B cell (primary cell): ENCODE measurements around the gene ABCG1. TPM values are rescaled to one million over a fixed set of nuclear protein-coding genes. Genes with fewer than 3 reads are reported as not detected.

Experiments
- ATAC-seq: fragments of 200-7000 bp; cut with Tn5 transposase; one replicate; pipeline ENCODE4 v1.10.0; 2021; ENCODE audit warnings: low read depth, mild to moderate bottlenecking, moderate number of reproducible peaks, moderate library complexity
- CTCF ChIA-PET: fragments of 350-600 bp; sonication (Branson Sonifier 250); formaldehyde crosslinking; loops from one replicate; lab custom pipeline; 2021; ENCODE audit warnings: antibody characterized with exemption, inconsistent platforms; lab: Charles Lee
- POLR2A ChIA-PET: fragments of 350-600 bp; sonication (Branson Sonifier 250); formaldehyde crosslinking; loops from one replicate; lab custom pipeline; 2021; ENCODE audit warnings: antibody characterized with exemption; lab: Charles Lee
- DNase-seq: peaks from one replicate; pipeline ENCODE4 v3.0.0; 2013
- H2AFZ ChIP-seq: 2 replicates; pipeline ENCODE4 v1.6.1; 2012; ENCODE audit warnings: mild to moderate bottlenecking, low read depth, low read length; ENCODE audit not compliant: insufficient read depth, poor library complexity, severe bottlenecking
- H3K27ac ChIP-seq, 2 donors: 1 replicate in 1 of 2; 2 replicates in 1 of 2; pipeline ENCODE4 v1.5.1; 2012 to 2013; ENCODE audit warnings: low read length in 2 of 2, mild to moderate bottlenecking in 2 of 2, moderate library complexity in 1 of 2
- H3K27me3 ChIP-seq, 4 experiments: fragments of 200-600 bp in 1 of 4; sonication (generic) in 1 of 4; replicated peaks in 1 of 4; 1 replicate in 2 of 4; 2 replicates in 2 of 4; pipeline versions ENCODE4 v1.6.1 to v1.7.0; 2013 to 2016; ENCODE audit warnings: low read length in 3 of 4, mild to moderate bottlenecking in 2 of 4, mixed read lengths in 1 of 4, moderate library complexity in 1 of 4; ENCODE audit not compliant: insufficient read depth in 4 of 4, control insufficient read depth in 3 of 4; ENCODE audit errors: control extremely low read depth in 1 of 4
- H3K36me3 ChIP-seq, 2 experiments: replicated peaks in 1 of 2; 1 replicate in 1 of 2; 2 replicates in 1 of 2; pipeline versions ENCODE4 v1.6.1 to v1.7.1; 2013; ENCODE audit warnings: low read length in 1 of 2; ENCODE audit not compliant: insufficient read depth in 2 of 2, control insufficient read depth in 1 of 2; ENCODE audit errors: control extremely low read depth in 1 of 2, extremely low read depth in 1 of 2
- H3K4me1 ChIP-seq, 2 donors: fragments of 200-600 bp in 1 of 2; sonication (generic) in 1 of 2; 1 replicate in 1 of 2; 2 replicates in 1 of 2; pipeline versions ENCODE4 v1.5.1 to v1.6.1; 2013 to 2017; ENCODE audit warnings: low read length in 2 of 2; ENCODE audit not compliant: control insufficient read depth in 2 of 2, insufficient read depth in 2 of 2
- H3K4me2 ChIP-seq: replicated peaks from 2 replicates; pipeline ENCODE3; 2012; ENCODE audit warnings: mild to moderate bottlenecking, low read depth, low read length; ENCODE audit not compliant: poor library complexity, severe bottlenecking
- H3K4me3 ChIP-seq, 5 experiments: fragments of 200-600 bp in 1 of 5; sonication (generic) in 1 of 5; 1 replicate in 3 of 5; 2 replicates in 2 of 5; pipeline versions ENCODE4 v1.5.1 to v1.7.0; 2011 to 2016; ENCODE audit warnings: low read length in 4 of 5, mild to moderate bottlenecking in 4 of 5, low read depth in 2 of 5, control low read depth in 1 of 5, moderate library complexity in 1 of 5; ENCODE audit not compliant: insufficient read depth in 1 of 5; ENCODE audit errors: control extremely low read depth in 1 of 5, extremely low read depth in 1 of 5
- H3K79me2 ChIP-seq: fragments of 200-600 bp; sonication (generic); one replicate; pipeline ENCODE4 v1.6.0; 2016; ENCODE audit warnings: low read length; ENCODE audit not compliant: control insufficient read depth, insufficient read depth
- H3K9ac ChIP-seq: fragments of 200-600 bp; sonication (generic); 2 replicates; pipeline ENCODE4 v1.6.1; 2017; ENCODE audit warnings: mild to moderate bottlenecking, low read length, moderate library complexity
- H3K9me3 ChIP-seq, 3 donors: one replicate each; pipeline versions ENCODE4 v1.6.1 to v1.7.1; 2013; ENCODE audit warnings: low read length in 2 of 3; ENCODE audit not compliant: control insufficient read depth in 2 of 3, insufficient read depth in 1 of 3; ENCODE audit errors: control extremely low read depth in 1 of 3
- H4K20me1 ChIP-seq: 2 replicates; pipeline ENCODE4 v1.6.0; 2012; ENCODE audit warnings: mild to moderate bottlenecking, low read length; ENCODE audit not compliant: insufficient read depth, control insufficient read depth, poor library complexity, severe bottlenecking
- H3K27ac Mint-ChIP-seq: one replicate; pipeline ENCODE4 v1.8.0; 2021; ENCODE audit warnings: mixed read lengths
- H3K27me3 Mint-ChIP-seq: one replicate; pipeline ENCODE4 v1.8.0; 2021; ENCODE audit warnings: mixed read lengths
- H3K4me1 Mint-ChIP-seq: one replicate; pipeline ENCODE4 v1.8.0; 2021; ENCODE audit warnings: mixed read lengths
- H3K4me3 Mint-ChIP-seq: one replicate; pipeline ENCODE4 v1.8.0; 2021; ENCODE audit warnings: mixed read lengths
- H3K9me3 Mint-ChIP-seq: one replicate; pipeline ENCODE4 v1.8.0; 2022; ENCODE audit warnings: mixed read lengths; ENCODE audit not compliant: insufficient read depth
- EZH2 ChIP-seq: IDR thresholded peaks from 2 replicates; pipeline ENCODE4 v1.6.1; 2012; ENCODE audit warnings: borderline replicate concordance, low read depth, mild to moderate bottlenecking, moderate library complexity, low read length; ENCODE audit not compliant: insufficient read depth, poor library complexity, severe bottlenecking
- WGBS: methylation state at CpG from one replicate; pipeline ENCODE4 v1.1.5; 2013; ENCODE audit warnings: missing lambda C conversion rate; ENCODE audit not compliant: insufficient coverage; 5-methylcytosine and 5-hydroxymethylcytosine counted together
- intact Hi-C: fragments of 100-400 bp; cut with micrococcal nuclease; formaldehyde crosslinking; loops from one replicate; pipeline ENCODE4 v1.10.0; 2022
- polyA plus RNA-seq: library from polyadenylated mRNA; depleted of rRNA; stranded (reverse); fragments of >200 nt; gene quantifications from 2 replicates; pipeline ENCODE4 v1.2.3, GENCODE V29; 2012
- total RNA-seq, 2 donors: library from RNA; stranded (reverse); fragments of 120-200 nt in 1 of 2; gene quantifications; 1 replicate in 1 of 2; 2 replicates in 1 of 2; pipeline versions ENCODE4 v1.2.3 to v1.2.4, GENCODE V29; 2013 to 2022
- TF ChIP-seq, protein P1 (sequence below): fragments of 200-600 bp; IDR thresholded peaks from one replicate; pipeline ENCODE4 v1.8.0; 2022; ENCODE audit warnings: antibody characterized with exemption, mild to moderate bottlenecking

Gene ABCG1
- total and polyA plus RNA-seq, 2 donors (not counting 1 experiment from before 2014, with no cell fraction given): 8.7 to 27.5 TPM

DNA sequence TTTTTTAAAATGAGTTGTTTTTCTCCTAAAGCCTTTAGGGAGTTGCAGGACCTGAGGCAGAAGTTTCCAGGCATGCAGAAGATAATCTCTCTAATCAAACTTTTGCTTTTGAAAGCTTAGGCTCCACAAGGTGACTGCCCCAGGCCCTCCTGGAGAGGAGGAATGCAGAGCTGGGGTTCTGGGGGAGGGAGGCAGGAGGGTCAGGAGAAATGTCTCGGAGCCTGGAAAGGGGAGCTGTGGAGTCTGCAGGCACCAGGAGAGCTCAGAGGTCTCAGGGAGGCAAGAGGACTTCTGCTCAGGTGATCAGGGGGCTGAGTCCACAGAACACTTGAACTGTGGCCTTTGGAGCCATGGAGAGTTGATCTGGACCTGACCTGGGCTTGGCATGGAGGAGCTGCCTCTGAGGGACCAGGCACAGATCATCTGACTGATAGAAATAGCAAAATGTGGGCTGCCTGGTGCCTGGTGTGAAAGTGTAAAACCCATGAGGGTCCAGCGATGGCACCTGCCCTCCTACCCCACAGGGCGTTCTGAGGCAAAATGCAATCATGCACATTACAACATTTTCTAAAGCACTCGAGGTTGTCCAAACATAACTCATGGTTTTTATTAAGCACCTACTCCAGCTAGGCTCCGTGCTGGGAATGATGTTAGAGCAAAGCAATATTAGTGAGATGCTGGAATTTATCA is 10.0 kb upstream of the ABCG1 start:
- Mint-ChIP-seq H3K9me3 (no peaks in the 10 kb centered on the region), H3K4me3 (no peak overlapping the region), H3K4me1 (peaks cover 2% of the 10 kb centered on the region), H3K27me3 (no peaks in the 10 kb centered on the region), H3K27ac (no peak overlapping the region)
- Histone ChIP-seq H3K4me1 (no peaks in the 10 kb centered on the region), H3K9me3 (no peaks in the 10 kb centered on the region), H3K4me2 (no peak overlapping the region), H3K79me2 (no peaks in the 10 kb centered on the region), H3K36me3 (no peaks in the 10 kb centered on the region), H3K27me3 (no peaks in the 10 kb centered on the region), H3K27ac (no peak overlapping the region), H2AFZ (no peak overlapping the region), H3K4me3 (no peak overlapping the region), H4K20me1 (no peaks in the 10 kb centered on the region), H3K9ac (no peak overlapping the region)
- ChIA-PET POLR2A (interaction anchor here (0.9 kb wide), 1 partner anchor 11 kb away, joined by 3 read pairs; no protein-coding TSS in a partner anchor), CTCF (interaction anchor here (0.9 to 1.4 kb wide), 3 partner anchors 9 to 50 kb away, joined by 3 to 6 read pairs (median 3); no protein-coding TSS in a partner anchor)
- TF ChIP-seq, protein P1, sequence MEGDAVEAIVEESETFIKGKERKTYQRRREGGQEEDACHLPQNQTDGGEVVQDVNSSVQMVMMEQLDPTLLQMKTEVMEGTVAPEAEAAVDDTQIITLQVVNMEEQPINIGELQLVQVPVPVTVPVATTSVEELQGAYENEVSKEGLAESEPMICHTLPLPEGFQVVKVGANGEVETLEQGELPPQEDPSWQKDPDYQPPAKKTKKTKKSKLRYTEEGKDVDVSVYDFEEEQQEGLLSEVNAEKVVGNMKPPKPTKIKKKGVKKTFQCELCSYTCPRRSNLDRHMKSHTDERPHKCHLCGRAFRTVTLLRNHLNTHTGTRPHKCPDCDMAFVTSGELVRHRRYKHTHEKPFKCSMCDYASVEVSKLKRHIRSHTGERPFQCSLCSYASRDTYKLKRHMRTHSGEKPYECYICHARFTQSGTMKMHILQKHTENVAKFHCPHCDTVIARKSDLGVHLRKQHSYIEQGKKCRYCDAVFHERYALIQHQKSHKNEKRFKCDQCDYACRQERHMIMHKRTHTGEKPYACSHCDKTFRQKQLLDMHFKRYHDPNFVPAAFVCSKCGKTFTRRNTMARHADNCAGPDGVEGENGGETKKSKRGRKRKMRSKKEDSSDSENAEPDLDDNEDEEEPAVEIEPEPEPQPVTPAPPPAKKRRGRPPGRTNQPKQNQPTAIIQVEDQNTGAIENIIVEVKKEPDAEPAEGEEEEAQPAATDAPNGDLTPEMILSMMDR: no peak
- TF ChIP-seq EZH2: no peak
- whole genome bisulfite sequencing: 94% methylated on average over 3 of the region's 5 CpGs
- intact Hi-C loops: no loop called here
- DNase-seq (no peak), ATAC-seq (no peak)

DNA sequence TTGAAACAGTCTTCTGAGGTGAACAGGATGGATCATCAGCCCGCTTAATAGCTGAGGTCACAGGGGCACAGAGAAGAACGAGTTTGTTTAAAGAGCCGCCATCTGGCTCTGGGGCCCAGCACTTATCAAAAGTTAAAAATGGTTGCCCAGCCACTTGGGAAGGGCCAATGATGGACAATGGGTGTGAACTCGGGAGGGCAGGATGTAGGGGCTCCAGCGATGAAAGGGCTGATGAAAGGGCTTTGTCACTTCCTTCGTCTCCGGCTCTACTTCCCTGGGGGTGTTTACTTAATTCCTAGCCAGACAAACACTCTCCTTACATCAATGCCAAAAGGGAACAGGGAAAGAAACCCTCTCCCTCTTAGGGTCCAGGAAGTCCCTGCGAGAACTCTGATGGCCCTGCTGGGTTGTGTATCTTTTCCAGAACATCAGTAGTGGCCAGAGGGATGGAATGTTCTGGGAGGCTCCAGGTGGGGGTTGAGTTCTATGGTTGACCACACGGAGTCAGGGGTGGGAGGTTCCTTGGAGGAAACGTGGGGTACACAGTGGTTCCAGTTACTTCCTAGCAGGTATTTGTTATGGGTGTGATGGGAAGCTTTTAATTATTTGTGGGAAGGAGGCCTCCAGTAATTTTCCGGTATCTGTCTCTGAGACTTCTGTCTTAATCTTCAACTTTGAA is 9.0 kb upstream of the ABCG1 start:
- CTCF ChIA-PET: interaction anchor here (0.5 to 1.4 kb wide), 4 partner anchors 44 to 65 kb away, joined by 3 to 6 read pairs (median 4); no protein-coding TSS in a partner anchor
- H3K27ac Mint-ChIP-seq: no peak overlapping the region
- no peak overlapping the region for H2AFZ ChIP-seq
- no peak overlapping the region for H3K4me2 ChIP-seq
- DNase-seq (no peak), ATAC-seq (no peak)
- H3K9me3 Mint-ChIP-seq: no peaks in the 10 kb centered on the region
- H3K4me3 Mint-ChIP-seq: no peak overlapping the region
- no peaks in the 10 kb centered on the region for H3K79me2 ChIP-seq
- H3K36me3 ChIP-seq: no peaks in the 10 kb centered on the region
- TF ChIP-seq, protein P1: no peak
- no peak for TF ChIP-seq EZH2
- no peak overlapping the region for H3K4me3 ChIP-seq
- no peaks in the 10 kb centered on the region for H3K4me1 ChIP-seq
- WGBS: 95% methylated on average over 7 of the region's 11 CpGs
- POLR2A ChIA-PET: interaction anchor here (0.7 to 0.9 kb wide), 2 partner anchors 10 kb away, joined by 3 to 10 read pairs; no protein-coding TSS in a partner anchor
- no peaks in the 10 kb centered on the region for H3K27me3 Mint-ChIP-seq
- peaks cover 1% of the 10 kb centered on the region for H3K4me1 Mint-ChIP-seq
- no peaks in the 10 kb centered on the region for H4K20me1 ChIP-seq
- H3K9ac ChIP-seq: no peak overlapping the region
- no peaks in the 10 kb centered on the region for H3K27me3 ChIP-seq
- intact Hi-C loops: no loop called here
- no peaks in the 10 kb centered on the region for H3K9me3 ChIP-seq
- H3K27ac ChIP-seq: no peak overlapping the region
